ENCODE data around the gene NTN1. TPM values are rescaled to one million over a fixed set of nuclear protein-coding genes. Genes with fewer than 3 reads are reported as not detected.

The NTN1 gene
- total RNA-seq, 2 experiments from 2014 or later = 0.28 TPM; not detected in 1

GRCh38 chr17:9286434-9286833 lies 265.1 kb downstream of the NTN1 start:
- no peaks in the 10 kb centered on the region for H3K36me3 Mint-ChIP-seq
- no peak overlapping the region for H3K27ac Mint-ChIP-seq
- CTCF ChIA-PET = interaction anchor here (0.6 kb wide), 1 partner anchor 182 kb away, joined by 3 read pairs; no protein-coding TSS in a partner anchor
- H3K4me3 Mint-ChIP-seq = no peak overlapping the region
- DNase-seq (peak; percentile 14), ATAC-seq (no peak)
- H3K4me1 Mint-ChIP-seq = peaks cover 17% of the 10 kb centered on the region
- H3K9me3 Mint-ChIP-seq (ENCODE audit: low read depth) = no peaks in the 10 kb centered on the region
- no peaks in the 10 kb centered on the region for H3K27me3 Mint-ChIP-seq

DNA sequence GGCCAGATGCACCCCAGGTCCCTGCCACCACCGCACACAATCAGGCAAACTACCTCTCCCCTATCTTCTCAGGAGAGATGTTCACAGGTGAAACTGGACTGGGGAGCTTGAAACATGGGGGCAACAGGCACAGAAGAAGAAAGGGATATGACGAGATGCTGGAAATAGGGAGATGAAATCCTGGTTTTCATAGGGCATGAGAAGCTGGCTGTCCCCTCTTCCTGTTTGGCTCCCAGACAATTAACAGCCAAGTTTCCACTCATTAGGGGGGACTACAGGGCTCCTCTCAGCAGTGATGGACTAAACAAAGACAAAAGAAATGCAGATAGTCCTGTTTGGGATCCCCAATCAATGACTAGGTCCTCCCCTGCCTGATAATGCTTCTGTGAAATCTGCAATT lies 266.0 kb downstream of the NTN1 start:
- H3K27ac Mint-ChIP-seq = no peak overlapping the region
- no peaks in the 10 kb centered on the region for H3K9me3 Mint-ChIP-seq (ENCODE audit: low read depth)
- H3K4me1 Mint-ChIP-seq = peaks cover 17% of the 10 kb centered on the region
- no peaks in the 10 kb centered on the region for H3K27me3 Mint-ChIP-seq
- no peaks in the 10 kb centered on the region for H3K36me3 Mint-ChIP-seq
- ATAC-seq = no peak
- no peak overlapping the region for H3K4me3 Mint-ChIP-seq
- CTCF ChIA-PET = no interaction called here
- DNase-seq = peak; percentile 9

DNA sequence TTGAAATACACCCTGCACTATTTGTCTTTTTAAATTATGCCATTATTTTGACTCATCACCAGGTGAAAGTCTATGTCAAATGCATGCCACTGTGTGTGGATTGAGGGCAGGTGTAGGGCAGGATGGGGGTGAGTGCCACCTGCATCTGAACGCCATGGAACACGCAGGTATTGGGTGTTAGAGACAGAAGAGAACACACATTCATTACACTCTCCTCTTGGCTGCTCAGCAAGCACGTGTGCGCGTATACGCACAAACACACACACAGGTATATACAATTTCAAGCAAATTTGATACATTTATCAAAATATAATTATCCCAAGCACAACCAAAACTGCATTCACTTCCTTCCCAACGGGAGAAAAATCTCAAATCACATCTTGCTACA lies 268.9 kb downstream of the NTN1 start:
- no peak overlapping the region for H3K27ac Mint-ChIP-seq
- CTCF ChIA-PET = no interaction called here
- H3K4me1 Mint-ChIP-seq = peaks cover 17% of the 10 kb centered on the region
- ATAC-seq = no peak
- no peak overlapping the region for H3K4me3 Mint-ChIP-seq
- H3K36me3 Mint-ChIP-seq = no peaks in the 10 kb centered on the region
- no peaks in the 10 kb centered on the region for H3K9me3 Mint-ChIP-seq (ENCODE audit: low read depth)
- no peak for DNase-seq
- H3K27me3 Mint-ChIP-seq = no peaks in the 10 kb centered on the region

- Mint-ChIP-seq H3K36me3 (no peaks in the 10 kb centered on the region), H3K27ac (no peak overlapping the region), H3K4me3 (no peak overlapping the region), H3K9me3 (ENCODE audit: low read depth) (no peaks in the 10 kb centered on the region), H3K27me3 (no peaks in the 10 kb centered on the region), H3K4me1 (peaks cover 17% of the 10 kb centered on the region)
- DNase-seq = peak; percentile 48
- CTCF ChIA-PET = interaction anchor here (0.6 to 1.7 kb wide), 9 partner anchors 12 to 297 kb away, joined by 3 to 6 read pairs (median 3); partner anchors contain the start of gene STX8
- ATAC-seq = peak; percentile 58
Observed at GRCh38 chr17:9291912-9292560, 270.7 kb downstream of the NTN1 start.

GRCh38 chr17:9292561-9292941 lies 271.2 kb downstream of the NTN1 start:
- no peak overlapping the region for H3K27ac Mint-ChIP-seq
- H3K4me1 Mint-ChIP-seq = peaks cover 17% of the 10 kb centered on the region
- DNase-seq (no peak), ATAC-seq (no peak)
- H3K27me3 Mint-ChIP-seq = no peaks in the 10 kb centered on the region
- no peak overlapping the region for H3K4me3 Mint-ChIP-seq
- H3K36me3 Mint-ChIP-seq = no peaks in the 10 kb centered on the region
- H3K9me3 Mint-ChIP-seq (ENCODE audit: low read depth) = no peaks in the 10 kb centered on the region
- CTCF ChIA-PET = interaction anchor here (0.6 to 1.7 kb wide), 5 partner anchors 12 to 230 kb away, joined by 3 to 6 read pairs (median 3); no protein-coding TSS in a partner anchor

Other genes starting within 250 kb of the NTN1 start
- gene MFSD6L, start 222.1 kb upstream of the NTN1 start, total RNA-seq = under 1 TPM; 0.12 to 0.38 TPM
- 1 to 10 TPM; 1.3 to 4.9 TPM for gene PIK3R6, start 153.8 kb upstream of the NTN1 start, total RNA-seq
- gene PIK3R5, start 55.8 kb upstream of the NTN1 start, total RNA-seq = 10 to 100 TPM; 48.9 to 51.2 TPM